Suppressor macrophage treated with lipopolysaccharide for 4 hours (primary cell): ENCODE measurements around the gene NUMA1.

Source experiments
- DNase-seq: peaks from one replicate; pipeline ENCODE4 v3.0.0-alpha.2; 2020

NUMA1 gene

GRCh38 chr11:72102631-72102945 lies 22.2 kb upstream of the NUMA1 start:
- DNase-seq: no peak

- DNase-seq: peak; percentile 22
These were observed 21.8 kb upstream of the NUMA1 start for GRCh38 chr11:72102162-72102561.

- DNase-seq: peak; percentile 43
These were observed 20.1 kb upstream of the NUMA1 start for GRCh38 chr11:72100462-72100861.

GRCh38 chr11:72100009-72100408 lies 19.7 kb upstream of the NUMA1 start:
- no peak for DNase-seq

- no peak for DNase-seq
These were observed 18.4 kb upstream of the NUMA1 start for GRCh38 chr11:72098741-72099140.

- DNase-seq: peak; percentile 87
These were observed 10.9 kb upstream of the NUMA1 start for GRCh38 chr11:72091292-72091691.

GRCh38 chr11:72088076-72088808 lies 7.9 kb upstream of the NUMA1 start:
- peak; percentile 46 for DNase-seq

- DNase-seq: peak; percentile 27
These were observed 5.4 kb upstream of the NUMA1 start for GRCh38 chr11:72085621-72086351.

GRCh38 chr11:72084965-72085364 lies 4.6 kb upstream of the NUMA1 start:
- no peak for DNase-seq

- no peak for DNase-seq
These were observed 3.7 kb upstream of the NUMA1 start for GRCh38 chr11:72084076-72084475.

- DNase-seq: no peak
These were observed 3.1 kb upstream of the NUMA1 start for GRCh38 chr11:72083414-72083813.

GRCh38 chr11:72081821-72082453 lies 1.6 kb upstream of the NUMA1 start:
- peak; percentile 75 for DNase-seq

- no peak for DNase-seq
These were observed 872 bp upstream of the NUMA1 start for GRCh38 chr11:72081184-72081644.

GRCh38 chr11:72079819-72080325 lies 470 bp downstream of the NUMA1 start:
- no peak for DNase-seq

- DNase-seq: no peak
These were observed 1.9 kb downstream of the NUMA1 start for GRCh38 chr11:72078477-72078876.

GRCh38 chr11:72075756-72076155 lies 4.6 kb downstream of the NUMA1 start:
- no peak for DNase-seq

- DNase-seq: peak; percentile 64
These were observed 5.2 kb downstream of the NUMA1 start for GRCh38 chr11:72075109-72075508.

- peak; percentile 43 for DNase-seq
These were observed 8.0 kb downstream of the NUMA1 start for GRCh38 chr11:72072348-72072747.

- no peak for DNase-seq
These were observed 9.9 kb downstream of the NUMA1 start for GRCh38 chr11:72070491-72070890.

- DNase-seq: peak; percentile 95
These were observed 10.5 kb downstream of the NUMA1 start for GRCh38 chr11:72069787-72070251.

GRCh38 chr11:72069200-72069599 lies 11.1 kb downstream of the NUMA1 start:
- DNase-seq: peak; percentile 71

GRCh38 chr11:72067676-72068075 lies 12.7 kb downstream of the NUMA1 start:
- DNase-seq: no peak

- DNase-seq: no peak
These were observed 13.1 kb downstream of the NUMA1 start for GRCh38 chr11:72067266-72067665.

- no peak for DNase-seq
These were observed 13.5 kb downstream of the NUMA1 start for GRCh38 chr11:72066855-72067254.
